Islet of Langerhans (tissue), 1 donor: ENCODE results near the gene LAMB4.

Source experiments
- FAIRE-seq: peaks from one replicate; lab custom pipeline; 2011; peaks lifted over from hg19 to GRCh38; lab: Jason Lieb, UNC

Gene LAMB4

DNA sequence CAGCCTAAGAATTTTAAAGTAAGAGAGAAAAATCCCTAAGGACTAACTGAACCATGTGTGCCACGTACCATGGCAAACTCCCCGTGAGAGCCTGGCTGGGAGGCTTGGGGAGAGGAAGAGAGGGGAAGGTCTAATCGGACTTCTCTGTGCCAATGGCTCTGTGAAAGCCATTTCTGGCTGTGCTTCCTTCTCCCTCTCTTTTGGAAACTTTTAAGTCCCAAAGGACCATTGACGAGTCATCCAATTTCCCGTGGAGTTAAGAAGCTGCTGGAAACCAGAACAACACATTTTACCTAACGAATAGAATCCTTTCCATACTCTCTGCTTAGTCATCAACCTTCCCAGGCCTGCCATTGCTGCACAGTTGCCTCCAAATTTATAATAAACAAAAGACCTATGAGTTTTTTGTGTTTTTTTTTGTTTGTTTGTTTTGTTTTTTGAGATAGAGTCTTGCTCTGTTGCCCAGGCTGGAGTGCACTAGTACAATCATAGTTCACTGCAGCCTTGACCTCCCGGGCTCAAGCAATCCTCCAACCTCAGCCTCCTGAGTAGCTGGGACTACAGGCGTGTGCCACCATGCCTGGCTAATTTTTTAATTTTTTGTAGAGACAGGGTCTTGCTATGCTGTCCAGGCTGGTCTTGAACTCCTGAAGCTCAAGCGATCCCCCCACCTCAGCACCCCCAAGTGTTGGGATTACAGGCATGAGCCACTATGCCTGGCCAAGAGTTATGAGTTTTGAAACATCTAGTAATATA, 140.4 kb downstream of the LAMB4 start:
- FAIRE-seq: no peak

DNA sequence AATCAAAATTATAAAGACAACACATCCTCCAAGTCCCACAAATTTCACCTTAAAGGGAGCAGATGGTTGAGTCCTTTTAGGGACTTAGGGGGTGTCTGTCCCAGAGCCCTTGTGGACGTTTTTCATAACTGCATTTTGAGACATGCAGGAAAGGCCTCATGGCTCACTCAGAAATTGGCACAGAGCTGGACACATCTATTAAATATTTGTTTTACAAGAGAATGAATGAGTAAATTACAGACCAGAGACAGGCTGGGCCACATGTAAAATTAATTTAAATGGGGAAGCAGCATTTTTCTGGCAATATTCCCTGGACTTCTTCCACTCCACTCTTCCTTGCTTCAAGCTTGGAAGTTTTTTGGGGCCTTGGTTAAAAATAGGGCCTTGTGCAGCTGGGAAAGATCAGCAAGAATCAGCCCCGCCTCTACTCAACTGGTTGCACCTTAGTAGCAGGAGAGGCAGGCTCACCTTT, 147.2 kb downstream of the LAMB4 start:
- FAIRE-seq: no peak

DNA sequence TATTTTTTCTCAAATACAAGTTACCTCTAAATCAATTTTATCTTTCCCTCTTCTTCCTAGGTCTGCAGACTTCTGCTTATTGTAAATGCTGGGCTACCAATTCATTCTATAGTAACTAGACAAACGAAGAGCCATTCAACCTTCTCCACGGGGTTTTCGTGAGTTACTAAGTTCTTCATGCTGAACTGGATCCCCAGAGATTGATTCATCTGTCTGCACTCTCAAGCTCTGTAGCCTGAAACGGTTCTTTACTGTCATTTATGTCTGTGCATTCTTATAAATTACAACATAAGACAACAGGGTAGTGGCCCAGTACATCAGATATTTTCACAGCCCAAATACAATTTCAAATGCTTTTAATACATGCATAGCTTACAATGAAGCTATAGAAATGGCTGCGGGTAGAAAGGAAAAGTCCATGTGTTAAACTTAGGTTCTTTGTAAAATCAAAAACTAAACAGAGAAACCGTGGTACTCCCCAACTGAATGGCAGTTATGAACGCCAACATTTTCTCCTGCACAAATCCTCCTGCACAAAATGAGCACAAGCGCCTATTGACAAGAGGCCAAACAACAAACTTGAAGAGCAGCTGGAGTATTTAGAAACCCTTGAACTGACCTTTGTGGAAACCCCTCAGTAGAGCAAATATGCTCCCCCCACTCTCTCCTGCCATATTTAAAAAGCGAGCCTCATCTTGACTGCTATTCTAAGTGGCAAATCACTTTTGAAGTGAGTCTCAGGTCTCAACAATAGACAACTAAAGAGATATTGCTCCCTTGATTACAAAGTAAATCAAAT, 147.9 kb downstream of the LAMB4 start:
- FAIRE-seq: no peak

DNA sequence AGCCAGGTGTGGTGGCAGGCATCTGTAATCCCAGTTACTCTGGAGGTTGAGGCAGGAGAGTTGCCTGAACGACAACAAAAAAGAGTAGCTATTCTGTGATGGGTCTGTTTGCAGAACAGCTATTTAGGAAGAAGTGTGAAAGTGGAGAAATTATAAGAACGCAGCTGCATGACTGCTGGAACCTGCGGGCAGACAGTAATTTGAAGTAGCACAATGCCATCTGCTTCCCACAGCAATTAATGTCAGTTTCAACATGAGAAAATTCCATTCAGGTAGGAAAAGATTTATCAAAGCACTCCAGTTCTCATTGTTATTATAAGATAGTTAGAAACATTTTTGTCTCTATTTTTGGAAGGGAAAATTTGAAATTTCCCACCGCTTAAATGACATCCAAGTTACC, 148.7 kb downstream of the LAMB4 start:
- FAIRE-seq: no peak

DNA sequence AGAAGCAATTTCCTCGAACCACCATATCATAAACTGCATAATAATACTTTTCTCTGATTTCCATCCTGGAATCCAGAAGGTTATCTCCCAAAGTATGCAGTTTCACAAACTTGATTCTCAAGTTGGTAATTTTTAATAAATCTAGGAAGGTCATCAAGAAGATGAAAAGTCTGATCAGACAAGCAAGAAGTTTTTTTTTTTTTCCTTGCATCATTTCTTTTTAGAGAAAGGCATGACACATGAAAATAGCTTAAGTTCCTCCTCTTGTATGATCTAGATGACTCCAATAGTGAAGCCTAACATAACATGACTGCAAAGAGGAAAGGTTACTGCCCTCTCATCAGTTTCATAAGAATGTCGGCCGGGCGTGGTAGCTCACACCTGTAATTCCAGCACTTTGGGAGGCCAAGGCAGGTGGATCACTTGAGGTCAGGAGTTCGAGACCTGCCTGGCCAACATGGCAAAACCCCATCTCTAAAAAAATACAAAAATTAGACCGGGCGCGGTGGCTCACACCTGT, 149.4 kb downstream of the LAMB4 start:
- FAIRE-seq: no peak

DNA sequence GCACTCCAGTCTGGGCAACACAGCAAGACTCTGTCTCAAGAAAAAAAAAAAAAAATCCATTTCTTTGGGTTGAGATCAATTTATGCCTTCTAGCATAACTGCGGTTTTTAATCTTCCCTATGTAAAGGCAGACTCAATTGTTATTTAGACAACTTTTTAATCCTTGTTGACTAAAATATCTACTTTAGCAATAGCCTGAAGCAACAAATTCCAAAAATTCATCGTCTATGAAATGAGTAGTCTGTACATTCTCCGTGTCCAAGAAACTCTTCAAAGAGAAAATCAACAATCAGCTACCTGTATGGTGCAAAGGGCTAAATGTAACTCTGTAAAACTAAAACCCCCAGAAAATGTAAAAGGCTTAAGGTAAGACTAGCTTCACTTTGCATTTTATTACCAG, 150.0 kb downstream of the LAMB4 start:
- no peak for FAIRE-seq

DNA sequence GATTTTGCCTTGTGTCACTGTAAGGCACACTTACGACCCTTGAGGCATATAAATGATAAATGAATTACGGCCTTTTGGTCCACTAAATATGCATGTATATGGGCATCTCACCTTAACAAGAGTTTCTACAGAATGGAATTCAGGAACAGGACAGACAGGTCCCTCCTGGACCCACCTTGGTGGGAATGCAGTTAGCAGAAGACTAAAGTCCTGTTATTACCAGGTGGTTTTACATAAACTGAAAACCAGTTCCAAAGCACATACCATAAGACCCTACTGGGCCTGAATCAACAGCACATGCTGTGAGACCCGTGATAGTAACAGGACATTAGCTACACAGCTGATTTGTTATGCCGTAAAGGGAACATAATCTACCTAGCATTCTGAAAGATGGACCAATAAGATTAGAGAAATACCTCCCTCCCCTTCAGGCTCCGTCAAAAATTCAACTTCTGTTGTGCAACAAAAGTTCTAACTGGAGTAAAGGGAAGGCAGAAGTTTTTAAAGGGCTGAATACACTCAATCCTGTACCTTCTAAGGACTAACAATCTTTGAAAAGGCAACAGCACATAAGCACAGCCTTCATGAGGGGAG, 151.2 kb downstream of the LAMB4 start:
- FAIRE-seq: no peak

- FAIRE-seq: no peak
Measured at GRCh38 chr7:107977048-107977447, 153.1 kb downstream of the LAMB4 start.

DNA sequence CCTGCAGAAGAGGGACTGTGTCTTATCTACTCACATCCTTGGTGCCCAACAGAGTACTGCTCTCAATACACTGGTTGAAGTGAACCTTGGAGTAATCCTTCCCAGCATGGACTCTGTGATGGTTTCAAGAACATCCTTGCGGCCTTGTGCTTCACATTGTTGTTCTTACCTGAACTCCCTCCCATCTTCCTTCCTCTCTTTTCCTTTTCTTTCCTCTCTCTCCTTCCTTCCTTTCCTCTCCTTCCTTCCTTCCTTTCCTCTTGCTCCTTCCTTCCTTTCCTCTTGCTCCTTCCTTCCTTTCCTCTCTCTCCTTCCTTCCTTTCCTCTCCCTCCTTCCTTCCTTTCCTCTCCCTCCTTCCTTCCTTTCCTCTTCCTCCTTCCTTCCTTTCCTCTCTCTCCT, 153.5 kb downstream of the LAMB4 start:
- no peak for FAIRE-seq

GRCh38 chr7:107975394-107976013, 154.7 kb downstream of the LAMB4 start:
- FAIRE-seq: no peak

- no peak for FAIRE-seq
Measured at GRCh38 chr7:107973861-107974260, 156.3 kb downstream of the LAMB4 start.
